CD14-positive monocyte (primary cell): Measurements from ENCODE around the gene ATP11A. TPM values are rescaled to one million over a fixed set of nuclear protein-coding genes. Genes with fewer than 3 reads are reported as not detected.
A peak's percentile ranks its signal among the peaks of the same experiment; 100 is the strongest.

Experiments used
- DNase-seq, 3 donors: peaks; one replicate each; pipeline ENCODE4 v3.0.0-alpha.2; 2011 to 2022
- H2AFZ ChIP-seq: 2 replicates; pipeline ENCODE4 v1.6.0; 2012; ENCODE audit warnings: mild to moderate bottlenecking, low read depth, low read length, inconsistent platforms; ENCODE audit not compliant: insufficient read depth, poor library complexity, severe bottlenecking
- H3K27ac ChIP-seq, 2 donors: 1 replicate in 1 of 2; 2 replicates in 1 of 2; pipeline ENCODE4 v1.5.1; 2012 to 2013; ENCODE audit warnings: low read length in 2 of 2, control low read depth in 1 of 2, inconsistent platforms in 1 of 2, low read depth in 1 of 2, mild to moderate bottlenecking in 1 of 2
- H3K27me3 ChIP-seq, 2 donors: one replicate each; pipeline versions ENCODE4 v1.6.0 to v1.6.1; 2011 to 2013; ENCODE audit warnings: low read length in 2 of 2; ENCODE audit not compliant: control insufficient read depth in 2 of 2, insufficient read depth in 2 of 2
- H3K36me3 ChIP-seq, 2 donors: replicated peaks in 1 of 2; 1 replicate in 1 of 2; 2 replicates in 1 of 2; pipeline versions ENCODE4 v1.5.1 to v1.6.1; 2012 to 2013; ENCODE audit warnings: low read length in 2 of 2, control low read depth in 1 of 2, inconsistent platforms in 1 of 2, mild to moderate bottlenecking in 1 of 2; ENCODE audit not compliant: insufficient read depth in 2 of 2, control insufficient read depth in 1 of 2
- H3K4me1 ChIP-seq, 2 donors: 1 replicate in 1 of 2; 2 replicates in 1 of 2; pipeline versions ENCODE4 v1.5.1 to v1.6.1; 2012 to 2013; ENCODE audit warnings: low read length in 2 of 2, control low read depth in 1 of 2, inconsistent platforms in 1 of 2, mild to moderate bottlenecking in 1 of 2, moderate library complexity in 1 of 2; ENCODE audit not compliant: insufficient read depth in 2 of 2, control insufficient read depth in 1 of 2
- H3K4me2 ChIP-seq: replicated peaks from 2 replicates; pipeline ENCODE3; 2012; ENCODE audit warnings: low read length, moderate library complexity, mild to moderate bottlenecking; ENCODE audit not compliant: poor library complexity, severe bottlenecking; ENCODE audit errors: extremely low read depth
- H3K4me3 ChIP-seq, 3 experiments: fragments of 200-600 bp in 1 of 3; sonication (generic) in 1 of 3; replicated peaks in 1 of 3; 1 replicate in 2 of 3; 2 replicates in 1 of 3; pipeline ENCODE4 v1.5.1; 2011 to 2013; ENCODE audit warnings: low read length in 3 of 3, mild to moderate bottlenecking in 3 of 3, control low read depth in 2 of 3, low read depth in 2 of 3, inconsistent platforms in 1 of 3, moderate library complexity in 1 of 3
- H3K79me2 ChIP-seq: 2 replicates; pipeline ENCODE4 v1.6.0; 2012; ENCODE audit warnings: mild to moderate bottlenecking, control low read depth, inconsistent platforms, low read length, moderate library complexity; ENCODE audit not compliant: insufficient read depth
- H3K9ac ChIP-seq: 2 replicates; pipeline ENCODE4 v1.6.0; 2017; ENCODE audit warnings: low read length, mild to moderate bottlenecking; ENCODE audit not compliant: insufficient read depth, poor library complexity, severe bottlenecking
- H3K9me3 ChIP-seq, 2 donors: replicated peaks in 1 of 2; 1 replicate in 1 of 2; 2 replicates in 1 of 2; pipeline versions ENCODE4 v1.5.1 to v1.6.1; 2012 to 2013; ENCODE audit warnings: low read length in 2 of 2, control low read depth in 1 of 2; ENCODE audit not compliant: control insufficient read depth in 1 of 2, insufficient read depth in 1 of 2
- H4K20me1 ChIP-seq: 2 replicates; pipeline ENCODE4 v1.6.0; 2012; ENCODE audit warnings: mild to moderate bottlenecking, low read length, control low read depth, moderate library complexity; ENCODE audit not compliant: insufficient read depth
- H3K27ac Mint-ChIP-seq, 7 donors: one replicate each; pipeline ENCODE4 v1.8.0; 2020; ENCODE audit warnings: mild to moderate bottlenecking in 7 of 7, mixed read lengths in 7 of 7, moderate library complexity in 6 of 7, inconsistent platforms in 2 of 7
- H3K27me3 Mint-ChIP-seq, 3 donors: one replicate each; pipeline ENCODE4 v1.8.0; 2021 to 2022; ENCODE audit warnings: low read depth in 3 of 3, mild to moderate bottlenecking in 3 of 3, mixed read lengths in 3 of 3, moderate library complexity in 3 of 3, inconsistent platforms in 1 of 3
- H3K36me3 Mint-ChIP-seq, 2 donors: one replicate each; pipeline ENCODE4 v1.8.0; 2020; ENCODE audit warnings: mixed read lengths in 2 of 2, inconsistent platforms in 1 of 2, mild to moderate bottlenecking in 1 of 2
- H3K4me1 Mint-ChIP-seq: one replicate; pipeline ENCODE4 v1.8.0; 2020; ENCODE audit warnings: mild to moderate bottlenecking, mixed read lengths
- H3K4me3 Mint-ChIP-seq, 2 donors: one replicate each; pipeline ENCODE4 v1.8.0; 2020; ENCODE audit warnings: mild to moderate bottlenecking in 2 of 2, mixed read lengths in 2 of 2, moderate library complexity in 1 of 2
- H3K9me3 Mint-ChIP-seq, 7 donors: one replicate each; pipeline ENCODE4 v1.8.0; 2020 to 2022; ENCODE audit warnings: mixed read lengths in 7 of 7, mild to moderate bottlenecking in 6 of 7, moderate library complexity in 6 of 7, inconsistent platforms in 2 of 7
- WGBS: methylation state at CpG from one replicate; pipeline ENCODE4 v1.1.5; 2013; ENCODE audit warnings: missing lambda C conversion rate; ENCODE audit not compliant: insufficient coverage; 5-methylcytosine and 5-hydroxymethylcytosine counted together
- intact Hi-C, 2 donors: fragments of 100-400 bp; cut with micrococcal nuclease; formaldehyde crosslinking; loops; one replicate each; pipeline versions ENCODE4 v1.15.0 to v1.15.1; 2023
- polyA plus RNA-seq, 3 donors: library from polyadenylated mRNA; depleted of rRNA in 1 of 3; unstranded in 2 of 3; stranded (reverse) in 1 of 3; fragments of 300-500 nt in 2 of 3; fragments of >200 nt in 1 of 3; fragmentation: Illumina TruSeq in 2 of 3; gene quantifications; 1 replicate in 2 of 3; 2 replicates in 1 of 3; pipeline ENCODE4 v1.2.3, GENCODE V29; 2012 to 2021
- TF ChIP-seq, protein P1 (sequence below): fragments of 200-600 bp; IDR thresholded peaks from one replicate; pipeline ENCODE4 v1.8.0; 2022; ENCODE audit warnings: antibody characterized with exemption, mild to moderate bottlenecking

ATP11A gene
- polyA plus RNA-seq, 3 donors = 7.2 to 45.4 (median 7.6) TPM

DNA sequence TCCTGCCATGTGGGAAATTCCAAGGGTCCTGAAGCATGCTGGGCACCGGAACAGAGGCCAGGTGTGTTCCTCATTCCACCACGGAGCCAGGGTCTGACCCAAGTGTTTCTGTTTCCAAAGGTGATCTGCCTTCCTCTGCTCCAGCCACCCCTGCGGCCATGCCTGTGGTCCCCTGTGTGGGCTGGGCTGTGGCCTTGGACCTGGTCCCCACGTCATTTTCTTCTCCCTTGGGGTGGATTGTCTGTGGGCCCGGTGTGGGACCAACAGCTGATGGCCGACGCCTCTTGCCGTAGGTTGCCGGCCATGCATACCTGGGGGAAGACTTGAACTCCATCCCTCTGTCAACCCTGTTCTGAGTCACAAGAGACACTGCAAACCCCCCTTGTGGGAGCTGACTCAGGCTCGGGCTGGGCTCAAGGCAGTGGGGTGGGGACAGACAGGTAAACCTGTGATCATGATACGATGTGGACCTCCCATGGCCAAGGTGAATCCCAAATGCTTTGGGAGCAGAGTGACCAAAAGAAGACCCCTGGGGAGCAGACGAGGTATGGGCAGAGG, 35.0 kb downstream of the ATP11A start:
- TF ChIP-seq, protein P1, sequence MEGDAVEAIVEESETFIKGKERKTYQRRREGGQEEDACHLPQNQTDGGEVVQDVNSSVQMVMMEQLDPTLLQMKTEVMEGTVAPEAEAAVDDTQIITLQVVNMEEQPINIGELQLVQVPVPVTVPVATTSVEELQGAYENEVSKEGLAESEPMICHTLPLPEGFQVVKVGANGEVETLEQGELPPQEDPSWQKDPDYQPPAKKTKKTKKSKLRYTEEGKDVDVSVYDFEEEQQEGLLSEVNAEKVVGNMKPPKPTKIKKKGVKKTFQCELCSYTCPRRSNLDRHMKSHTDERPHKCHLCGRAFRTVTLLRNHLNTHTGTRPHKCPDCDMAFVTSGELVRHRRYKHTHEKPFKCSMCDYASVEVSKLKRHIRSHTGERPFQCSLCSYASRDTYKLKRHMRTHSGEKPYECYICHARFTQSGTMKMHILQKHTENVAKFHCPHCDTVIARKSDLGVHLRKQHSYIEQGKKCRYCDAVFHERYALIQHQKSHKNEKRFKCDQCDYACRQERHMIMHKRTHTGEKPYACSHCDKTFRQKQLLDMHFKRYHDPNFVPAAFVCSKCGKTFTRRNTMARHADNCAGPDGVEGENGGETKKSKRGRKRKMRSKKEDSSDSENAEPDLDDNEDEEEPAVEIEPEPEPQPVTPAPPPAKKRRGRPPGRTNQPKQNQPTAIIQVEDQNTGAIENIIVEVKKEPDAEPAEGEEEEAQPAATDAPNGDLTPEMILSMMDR = no peak
- H3K36me3 Mint-ChIP-seq = peaks cover 11 to 40% of the 10 kb centered on the region in 2 donors
- no peak overlapping the region for H3K4me3 Mint-ChIP-seq
- no peaks in the 10 kb centered on the region for H3K27me3 Mint-ChIP-seq
- no peak overlapping the region for H2AFZ ChIP-seq
- no peaks in the 10 kb centered on the region for H3K9me3 ChIP-seq
- H3K4me1 ChIP-seq = peaks cover 14 to 18% of the 10 kb centered on the region in 2 donors
- H3K4me2 ChIP-seq = no peak overlapping the region
- peaks cover 36% of the 10 kb centered on the region for H3K4me1 Mint-ChIP-seq
- intact Hi-C loops = no loop called here
- H3K27ac ChIP-seq = no peak overlapping the region
- H3K9ac ChIP-seq = no peak overlapping the region
- WGBS = 85% methylated on average over 5 of the region's 12 CpGs
- H3K4me3 ChIP-seq = no peak overlapping the region
- H3K36me3 ChIP-seq = peaks cover 9 to 37% of the 10 kb centered on the region in 2 donors
- DNase-seq = no peak
- peaks cover 95% of the 10 kb centered on the region for H3K79me2 ChIP-seq
- H3K9me3 Mint-ChIP-seq = peaks cover 0 to 2% (median 0%) of the 10 kb centered on the region in 7 donors
- H4K20me1 ChIP-seq = peaks cover 99% of the 10 kb centered on the region
- peak overlapping the region in 1 of 7 donors; percentile 10 for H3K27ac Mint-ChIP-seq
- no peaks in the 10 kb centered on the region for H3K27me3 ChIP-seq

DNA sequence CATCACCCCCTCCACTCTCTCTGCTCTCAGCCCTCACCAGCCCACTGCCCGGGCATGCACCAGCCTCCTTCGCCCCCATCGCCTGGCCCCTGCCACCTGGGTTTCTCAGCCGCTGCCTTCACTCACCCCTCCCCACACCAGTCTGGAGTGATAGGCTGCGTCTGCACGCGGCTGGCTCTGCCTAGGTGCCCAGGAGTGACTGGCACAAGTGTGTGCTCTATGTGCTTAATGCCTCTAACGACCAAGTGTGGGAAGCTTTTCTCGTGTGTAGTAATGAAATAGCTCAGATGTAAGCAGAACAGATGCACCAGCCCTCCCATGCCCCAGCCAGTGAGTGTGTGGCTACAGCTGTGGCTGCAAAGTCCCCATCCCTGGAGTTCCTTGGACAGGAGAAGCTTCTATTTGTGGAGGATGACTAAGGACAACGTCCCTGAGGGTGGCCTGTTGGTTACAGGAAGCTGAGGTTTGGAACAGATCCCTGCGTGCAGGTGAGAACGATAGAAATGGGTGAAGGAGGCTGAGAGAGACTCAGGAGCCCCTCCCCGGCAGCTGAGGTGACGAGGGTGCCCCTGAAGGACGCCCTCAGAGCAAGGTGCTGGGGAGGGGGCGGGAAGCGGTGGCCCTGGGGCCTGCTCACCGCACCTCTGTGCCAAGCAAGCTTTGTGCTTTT, 35.6 kb downstream of the ATP11A start:
- peak overlapping the region; percentile 9 for H3K9ac ChIP-seq
- Mint-ChIP-seq H3K9me3 (peaks cover 0 to 2% (median 0%) of the 10 kb centered on the region in 7 donors), H3K27ac (peak overlapping the region in 1 of 7 donors; percentile 72), H3K4me1 (peaks cover 35% of the 10 kb centered on the region), H3K36me3 (peaks cover 17 to 42% of the 10 kb centered on the region in 2 donors), H3K27me3 (no peaks in the 10 kb centered on the region), H3K4me3 (no peak overlapping the region)
- no peak overlapping the region for H3K4me2 ChIP-seq
- no peaks in the 10 kb centered on the region for H3K27me3 ChIP-seq
- peaks cover 95% of the 10 kb centered on the region for H3K79me2 ChIP-seq
- intact Hi-C loops = no loop called here
- H3K4me3 ChIP-seq = no peak overlapping the region
- H3K36me3 ChIP-seq = peaks cover 9 to 43% of the 10 kb centered on the region in 2 donors
- no peak overlapping the region for H3K27ac ChIP-seq
- 4% methylated on average over 16 of the region's 18 CpGs for WGBS
- DNase-seq = no peak
- H3K4me1 ChIP-seq = peaks cover 14 to 18% of the 10 kb centered on the region in 2 donors
- TF ChIP-seq, protein P1 = no peak
- H3K9me3 ChIP-seq = no peaks in the 10 kb centered on the region
- no peak overlapping the region for H2AFZ ChIP-seq
- peaks cover 99% of the 10 kb centered on the region for H4K20me1 ChIP-seq
